CD4-positive, alpha-beta T cell treated with Interferon gamma for 1 hour (primary cell): ENCODE results near the gene CAMTA2.

Source experiments
- DNase-seq: peaks from one replicate; pipeline ENCODE4 v3.0.0-alpha.2; 2020

CAMTA2 gene

DNA sequence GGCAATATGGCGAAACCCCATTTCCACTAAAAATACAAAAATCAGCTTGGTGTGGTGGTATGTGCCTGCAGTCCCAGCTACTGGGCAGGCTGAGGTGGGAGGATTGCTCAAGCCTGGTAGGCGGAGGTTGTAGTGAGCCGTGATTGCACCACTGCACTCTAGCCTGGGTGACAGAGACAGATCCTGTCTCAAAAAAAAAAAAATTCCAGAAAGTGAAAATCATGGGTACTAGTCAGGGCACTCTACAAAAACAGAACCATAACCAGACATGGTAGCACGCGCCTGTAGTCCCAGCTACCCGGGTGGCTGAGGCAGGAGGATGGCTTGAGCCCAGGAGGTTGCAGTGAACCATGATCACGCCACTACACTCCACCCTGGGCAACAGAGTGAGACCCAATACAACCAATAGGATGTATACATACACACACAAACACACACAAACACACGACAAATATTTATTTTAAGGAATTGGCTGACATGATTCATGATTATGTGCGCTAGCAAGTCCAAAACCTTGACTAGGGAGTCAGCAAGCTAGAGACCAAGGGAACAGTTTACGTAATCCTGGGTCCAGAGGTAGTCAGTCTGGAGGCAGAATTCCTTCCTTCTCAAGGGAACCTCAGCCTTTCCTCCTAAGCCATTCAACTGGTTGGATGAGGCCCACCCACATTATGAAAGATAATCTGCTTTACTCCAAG, 67.0 kb downstream of the CAMTA2 start:
- DNase-seq = peak; percentile 38

DNA sequence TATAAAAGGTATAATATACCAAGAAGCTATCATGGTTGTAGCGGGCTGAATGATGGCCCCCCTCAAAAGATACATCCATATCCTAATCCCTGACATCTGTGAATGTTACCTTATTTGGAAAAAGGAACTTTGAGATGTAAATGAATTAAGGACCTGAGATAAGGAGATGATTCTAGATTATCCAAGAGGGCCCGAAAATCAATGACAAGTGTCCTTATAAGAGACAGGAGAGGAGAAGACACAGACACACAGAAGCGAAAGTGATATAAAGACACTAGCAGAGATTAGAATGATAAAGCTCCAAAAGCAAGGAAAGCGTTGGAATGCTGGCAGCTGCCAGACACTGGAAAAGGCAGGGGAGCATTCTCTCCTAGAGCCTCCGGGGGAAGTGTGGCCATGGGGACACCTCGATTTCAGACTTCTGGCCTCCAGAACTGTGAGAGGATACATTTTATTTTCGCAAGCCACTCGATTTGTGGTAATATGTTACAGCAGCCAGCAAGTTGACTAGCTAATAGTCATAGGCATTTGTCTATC, 67.9 kb downstream of the CAMTA2 start:
- no peak for DNase-seq
